ENCODE results near the gene ZNF212.
"Not testable (repeated sequence)": the region's sequence is repeated elsewhere in the genome, so short reads cannot be mapped to it uniquely, and the experiment has no call there.

Gene ZNF212

GRCh38 chr7:149252378-149252777 lies 12.9 kb downstream of the ZNF212 start:
- no peak for DNase-seq (ENCODE audit: low read depth in 2 of 2)

- DNase-seq (ENCODE audit: low read depth in 2 of 2): no peak
These were observed 14.2 kb downstream of the ZNF212 start for GRCh38 chr7:149253665-149254064.

GRCh38 chr7:149254181-149254858 lies 14.9 kb downstream of the ZNF212 start:
- no peak for DNase-seq (ENCODE audit: low read depth in 2 of 2)

- no peak for DNase-seq (ENCODE audit: low read depth in 2 of 2)
These were observed 15.7 kb downstream of the ZNF212 start for GRCh38 chr7:149255174-149255573.

GRCh38 chr7:149256568-149256967 lies 17.1 kb downstream of the ZNF212 start:
- DNase-seq (ENCODE audit: low read depth in 2 of 2): no peak

GRCh38 chr7:149257146-149257545 lies 17.7 kb downstream of the ZNF212 start:
- no peak for DNase-seq (ENCODE audit: low read depth in 2 of 2)

- no peak for DNase-seq (ENCODE audit: low read depth in 2 of 2)
These were observed 21.9 kb downstream of the ZNF212 start for GRCh38 chr7:149261316-149261828.

GRCh38 chr7:149261829-149262617 lies 22.6 kb downstream of the ZNF212 start, which contains the start of gene ZNF783:
Gene ZNF783, plus strand, starts transcription at chr7:149262196. Its CDS starts 138 bp downstream, at chr7:149262334.
- peak; percentile 72 to 76 for DNase-seq (ENCODE audit: low read depth in 2 of 2)

GRCh38 chr7:149266451-149266850 lies 27.0 kb downstream of the ZNF212 start:
- DNase-seq (ENCODE audit: low read depth in 2 of 2): no peak

- no peak for DNase-seq (ENCODE audit: low read depth in 2 of 2)
These were observed 28.3 kb downstream of the ZNF212 start for GRCh38 chr7:149267733-149268132.

- DNase-seq (ENCODE audit: low read depth in 2 of 2): not testable (repeated sequence)
These were observed 35.0 kb downstream of the ZNF212 start for GRCh38 chr7:149274424-149274823.

GRCh38 chr7:149277871-149278270 lies 38.4 kb downstream of the ZNF212 start:
- DNase-seq (ENCODE audit: low read depth in 2 of 2): no peak

- DNase-seq (ENCODE audit: low read depth in 2 of 2): no peak
These were observed 38.9 kb downstream of the ZNF212 start for GRCh38 chr7:149278396-149278795.

- no peak for DNase-seq (ENCODE audit: low read depth in 2 of 2)
These were observed 39.8 kb downstream of the ZNF212 start for GRCh38 chr7:149279111-149279743.

- no peak for DNase-seq (ENCODE audit: low read depth in 2 of 2)
These were observed 40.7 kb downstream of the ZNF212 start for GRCh38 chr7:149280151-149280550.

GRCh38 chr7:149280661-149281507 lies 41.4 kb downstream of the ZNF212 start:
- DNase-seq (ENCODE audit: low read depth in 2 of 2): no peak

GRCh38 chr7:149281508-149282330 lies 42.3 kb downstream of the ZNF212 start:
- DNase-seq (ENCODE audit: low read depth in 2 of 2): no peak

- DNase-seq (ENCODE audit: low read depth in 2 of 2): no peak
These were observed 42.8 kb downstream of the ZNF212 start for GRCh38 chr7:149282331-149282655.

- no peak for DNase-seq (ENCODE audit: low read depth in 2 of 2)
These were observed 43.9 kb downstream of the ZNF212 start for GRCh38 chr7:149283321-149283720.

- DNase-seq (ENCODE audit: low read depth in 2 of 2): peak in 1 of 2 experiments; percentile 10
These were observed 44.9 kb downstream of the ZNF212 start for GRCh38 chr7:149284343-149284742.

All from stimulated activated CD4-positive, alpha-beta T cell treated with anti-CD3 and anti-CD28 coated beads, Interleukin-12 subunit alpha, Interleukin-12 subunit beta, amount 100 ng/mL, for 24 hours (primary cell).